Endothelial cell (in vitro differentiated cells): Measurements from ENCODE around the gene CTDSPL. TPM values are rescaled to one million over a fixed set of nuclear protein-coding genes. Genes with fewer than 3 reads are reported as not detected.

Experiments used
- DNase-seq: peaks from one replicate; pipeline ENCODE4 v3.0.0; 2021; ENCODE audit warnings: low spot score
- H3K27ac Mint-ChIP-seq: one replicate; pipeline ENCODE4 v1.8.0; 2021; ENCODE audit warnings: mixed read lengths, inconsistent platforms; ENCODE audit not compliant: unreplicated experiment
- H3K27me3 Mint-ChIP-seq: one replicate; pipeline ENCODE4 v1.8.0; 2021; ENCODE audit warnings: mild to moderate bottlenecking, moderate library complexity, mixed read lengths, inconsistent platforms; ENCODE audit not compliant: unreplicated experiment
- H3K36me3 Mint-ChIP-seq: one replicate; pipeline ENCODE4 v1.8.0; 2021; ENCODE audit warnings: mild to moderate bottlenecking, low read depth, mixed read lengths, inconsistent platforms; ENCODE audit not compliant: unreplicated experiment
- H3K4me1 Mint-ChIP-seq: one replicate; pipeline ENCODE4 v1.8.0; 2021; ENCODE audit warnings: mild to moderate bottlenecking, mixed read lengths, inconsistent platforms; ENCODE audit not compliant: unreplicated experiment
- H3K4me3 Mint-ChIP-seq: one replicate; pipeline ENCODE4 v1.8.0; 2021; ENCODE audit warnings: mild to moderate bottlenecking, mixed read lengths, inconsistent platforms; ENCODE audit not compliant: unreplicated experiment
- H3K9me3 Mint-ChIP-seq: one replicate; pipeline ENCODE4 v1.8.0; 2021; ENCODE audit warnings: mixed read lengths, inconsistent platforms; ENCODE audit not compliant: unreplicated experiment
- total RNA-seq: library from RNA; stranded (reverse); fragmentation: NEBNext Ultra II Directional; extraction: Animal tissue kit (Norgen Biotek cat#: 25700); gene quantifications from one replicate; pipeline ENCODE4 v1.2.1, GENCODE V29; 2021; ENCODE audit not compliant: unreplicated experiment
- TF ChIP-seq, protein P1 (sequence below): fragments of 200-600 bp; sonication (generic); IDR thresholded peaks from one replicate; pipeline ENCODE4 v1.5.0; 2021; ENCODE audit warnings: antibody characterized with exemption; ENCODE audit not compliant: unreplicated experiment

CTDSPL gene
- total RNA-seq, 1 donor from 2014 or later = 71.4 TPM

DNA sequence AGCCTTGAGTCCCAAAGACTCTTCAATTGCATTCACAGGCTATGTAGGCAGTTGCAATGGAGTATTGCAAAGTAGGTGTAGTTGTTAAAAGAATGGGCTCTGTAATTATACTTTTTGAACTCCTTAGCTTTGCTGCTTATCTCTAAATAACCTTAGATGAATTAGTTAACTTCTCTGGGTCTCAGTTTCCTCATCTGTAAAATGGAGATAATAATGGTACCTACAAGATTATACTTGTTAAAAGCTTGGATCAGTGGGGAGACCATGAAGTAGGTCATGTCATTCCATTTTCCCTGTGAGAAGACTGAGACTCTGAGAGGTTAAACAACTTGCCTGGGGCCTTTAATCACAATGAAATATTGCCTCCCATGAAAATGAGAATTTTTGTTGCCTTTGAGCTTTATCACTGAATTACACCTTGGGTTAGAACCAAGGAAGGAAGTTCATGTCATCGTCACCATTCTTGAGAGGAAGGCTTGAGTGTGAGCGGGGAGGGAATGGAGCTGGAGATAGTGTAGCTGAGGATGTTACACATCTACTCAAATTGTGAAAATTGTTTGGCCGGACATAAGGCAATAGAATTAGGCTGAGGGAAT lies 38.1 kb downstream of the CTDSPL start:
- no peaks in the 10 kb centered on the region for H3K9me3 Mint-ChIP-seq
- no peak overlapping the region for H3K4me3 Mint-ChIP-seq
- H3K27ac Mint-ChIP-seq = peak overlapping the region; percentile 72
- peaks cover 67% of the 10 kb centered on the region for H3K4me1 Mint-ChIP-seq
- peaks cover 11% of the 10 kb centered on the region for H3K36me3 Mint-ChIP-seq
- H3K27me3 Mint-ChIP-seq = peaks cover 4% of the 10 kb centered on the region
- TF ChIP-seq, protein P1, sequence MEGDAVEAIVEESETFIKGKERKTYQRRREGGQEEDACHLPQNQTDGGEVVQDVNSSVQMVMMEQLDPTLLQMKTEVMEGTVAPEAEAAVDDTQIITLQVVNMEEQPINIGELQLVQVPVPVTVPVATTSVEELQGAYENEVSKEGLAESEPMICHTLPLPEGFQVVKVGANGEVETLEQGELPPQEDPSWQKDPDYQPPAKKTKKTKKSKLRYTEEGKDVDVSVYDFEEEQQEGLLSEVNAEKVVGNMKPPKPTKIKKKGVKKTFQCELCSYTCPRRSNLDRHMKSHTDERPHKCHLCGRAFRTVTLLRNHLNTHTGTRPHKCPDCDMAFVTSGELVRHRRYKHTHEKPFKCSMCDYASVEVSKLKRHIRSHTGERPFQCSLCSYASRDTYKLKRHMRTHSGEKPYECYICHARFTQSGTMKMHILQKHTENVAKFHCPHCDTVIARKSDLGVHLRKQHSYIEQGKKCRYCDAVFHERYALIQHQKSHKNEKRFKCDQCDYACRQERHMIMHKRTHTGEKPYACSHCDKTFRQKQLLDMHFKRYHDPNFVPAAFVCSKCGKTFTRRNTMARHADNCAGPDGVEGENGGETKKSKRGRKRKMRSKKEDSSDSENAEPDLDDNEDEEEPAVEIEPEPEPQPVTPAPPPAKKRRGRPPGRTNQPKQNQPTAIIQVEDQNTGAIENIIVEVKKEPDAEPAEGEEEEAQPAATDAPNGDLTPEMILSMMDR = no peak
- no peak for DNase-seq

GRCh38 chr3:37901721-37902120 lies 40.0 kb downstream of the CTDSPL start:
- Mint-ChIP-seq H3K4me1 (peaks cover 67% of the 10 kb centered on the region), H3K27me3 (peaks cover 5% of the 10 kb centered on the region), H3K36me3 (peaks cover 11% of the 10 kb centered on the region), H3K9me3 (no peaks in the 10 kb centered on the region), H3K4me3 (no peak overlapping the region), H3K27ac (no peak overlapping the region)
- TF ChIP-seq, protein P1 = no peak
- DNase-seq = no peak

GRCh38 chr3:37902674-37903073 lies 41.0 kb downstream of the CTDSPL start:
- Mint-ChIP-seq H3K27me3 (peaks cover 5% of the 10 kb centered on the region), H3K27ac (no peak overlapping the region), H3K4me3 (peak overlapping the region; percentile 56), H3K36me3 (peaks cover 11% of the 10 kb centered on the region), H3K4me1 (peaks cover 69% of the 10 kb centered on the region), H3K9me3 (no peaks in the 10 kb centered on the region)
- DNase-seq = no peak
- TF ChIP-seq, protein P1 = no peak

- Mint-ChIP-seq H3K36me3 (peaks cover 11% of the 10 kb centered on the region), H3K27me3 (peaks cover 5% of the 10 kb centered on the region), H3K4me1 (peaks cover 69% of the 10 kb centered on the region), H3K9me3 (no peaks in the 10 kb centered on the region), H3K27ac (no peak overlapping the region), H3K4me3 (no peak overlapping the region)
- no peak for DNase-seq
- TF ChIP-seq, protein P1 = no peak
Observed at GRCh38 chr3:37903320-37903719, 41.6 kb downstream of the CTDSPL start.

- TF ChIP-seq, protein P1 = no peak
- Mint-ChIP-seq H3K27ac (no peak overlapping the region), H3K9me3 (no peaks in the 10 kb centered on the region), H3K4me3 (no peak overlapping the region), H3K36me3 (peaks cover 11% of the 10 kb centered on the region), H3K4me1 (peaks cover 66% of the 10 kb centered on the region), H3K27me3 (peaks cover 5% of the 10 kb centered on the region)
- DNase-seq = no peak
Observed at GRCh38 chr3:37903734-37904133, 42.1 kb downstream of the CTDSPL start.
